ENCODE measurements around the gene FAM186B.

FAM186B gene

DNA sequence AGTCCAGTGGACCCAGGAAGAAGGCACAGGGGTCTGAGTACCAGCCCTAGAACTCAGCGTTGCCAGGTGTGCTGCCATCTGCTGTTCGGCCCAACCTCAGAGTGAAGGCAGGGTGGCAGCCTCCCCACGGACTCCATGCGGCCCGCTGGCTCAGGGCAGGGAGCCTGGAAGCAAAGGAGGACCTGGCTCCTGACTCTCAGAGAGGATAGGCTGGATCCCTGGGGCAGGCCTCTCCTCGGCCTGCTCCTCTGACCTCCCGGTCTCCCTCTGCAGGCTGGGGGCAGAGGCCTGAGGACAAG lies 47.6 kb downstream of the FAM186B start:
- ChIA-PET CTCF (interaction anchor here (0.5 kb wide), 1 partner anchor 41 kb away, joined by 3 read pairs; no protein-coding TSS in a partner anchor), POLR2A (interaction anchor here (0.8 to 2.9 kb wide), 2 partner anchors 9 to 23 kb away, joined by 3 to 12 read pairs; partner anchors contain the start of gene MCRS1)
- TF ChIP-seq ZNF384 (IDR thresholded peaks at IDR 0.05) (no peak), BHLHE40 (IDR thresholded peaks at IDR 0.05; ENCODE audit: borderline replicate concordance) (no peak), NFRKB (IDR thresholded peaks at IDR 0.05) (no peak), L3MBTL2 (conservative IDR thresholded peaks at IDR 0.05) (no peak), SUZ12 (IDR thresholded peaks at IDR 0.05) (no peak), HDGF (IDR thresholded peaks at IDR 0.05; ENCODE audit: borderline replicate concordance) (no peak)
- no peak for DNase-seq (ENCODE audit: extremely low spot score)

DNA sequence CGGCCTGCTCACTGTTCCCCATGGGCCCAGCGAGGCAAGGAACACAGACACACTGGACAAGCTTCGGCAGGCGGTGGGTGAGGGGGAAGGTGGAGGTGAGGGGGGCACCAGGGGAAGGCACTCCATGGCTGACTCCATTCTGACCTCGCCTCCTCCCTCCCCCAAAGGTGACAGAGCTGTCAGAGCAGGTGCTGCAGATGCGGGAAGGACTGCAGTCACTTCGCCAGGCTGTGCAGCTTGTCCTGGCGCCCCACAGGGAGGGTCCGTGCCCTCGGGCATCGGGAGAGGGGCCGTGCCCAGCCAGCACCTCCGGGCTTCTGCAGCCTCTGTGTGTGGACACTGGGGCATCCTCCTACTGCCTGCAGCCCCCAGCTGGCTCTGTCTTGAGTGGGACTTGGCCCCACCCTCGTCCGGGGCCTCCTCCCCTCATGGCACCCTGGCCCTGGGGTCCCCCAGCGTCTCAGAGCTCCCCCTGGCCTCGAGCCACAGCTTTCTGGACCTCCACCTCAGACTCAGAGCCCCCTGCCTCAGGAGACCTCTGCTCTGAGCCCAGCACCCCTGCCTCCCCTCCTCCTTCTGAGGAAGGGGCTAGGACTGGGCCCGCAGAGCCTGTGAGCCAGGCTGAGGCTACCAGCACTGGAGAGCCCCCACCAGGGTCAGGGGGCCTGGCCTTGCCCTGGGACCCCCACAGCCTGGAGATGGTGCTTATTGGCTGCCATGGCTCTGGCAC lies 48.1 kb downstream of the FAM186B start:
- no peak for DNase-seq (ENCODE audit: extremely low spot score)
- ChIA-PET POLR2A (interaction anchor here (1.1 to 2.9 kb wide), 2 partner anchors 8 to 10 kb away, joined by 3 to 12 read pairs; partner anchors contain the start of gene MCRS1), CTCF (no interaction called here)
- no peak for TF ChIP-seq FOXM1 (IDR thresholded peaks at IDR 0.05; ENCODE audit: borderline replicate concordance)
- TF ChIP-seq LEF1 (IDR thresholded peaks at IDR 0.05; ENCODE audit: borderline replicate concordance), result no peak
- no peak for TF ChIP-seq SP1 (IDR thresholded peaks at IDR 0.05)
- TF ChIP-seq BHLHE40 (IDR thresholded peaks at IDR 0.05; ENCODE audit: borderline replicate concordance), result no peak
- no peak for TF ChIP-seq L3MBTL2 (conservative IDR thresholded peaks at IDR 0.05)
- no peak for TF ChIP-seq ZNF384 (IDR thresholded peaks at IDR 0.05)
- TF ChIP-seq FOXK2 (IDR thresholded peaks at IDR 0.05), result no peak
- no peak for TF ChIP-seq ELF4 (IDR thresholded peaks at IDR 0.05)
- TF ChIP-seq HDGF (IDR thresholded peaks at IDR 0.05; ENCODE audit: borderline replicate concordance), result no peak
- no peak for TF ChIP-seq FOXA1 (IDR thresholded peaks at IDR 0.05)
- TF ChIP-seq, protein P1, sequence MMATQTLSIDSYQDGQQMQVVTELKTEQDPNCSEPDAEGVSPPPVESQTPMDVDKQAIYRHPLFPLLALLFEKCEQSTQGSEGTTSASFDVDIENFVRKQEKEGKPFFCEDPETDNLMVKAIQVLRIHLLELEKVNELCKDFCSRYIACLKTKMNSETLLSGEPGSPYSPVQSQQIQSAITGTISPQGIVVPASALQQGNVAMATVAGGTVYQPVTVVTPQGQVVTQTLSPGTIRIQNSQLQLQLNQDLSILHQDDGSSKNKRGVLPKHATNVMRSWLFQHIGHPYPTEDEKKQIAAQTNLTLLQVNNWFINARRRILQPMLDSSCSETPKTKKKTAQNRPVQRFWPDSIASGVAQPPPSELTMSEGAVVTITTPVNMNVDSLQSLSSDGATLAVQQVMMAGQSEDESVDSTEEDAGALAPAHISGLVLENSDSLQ (IDR thresholded peaks at IDR 0.05), result no peak
- TF ChIP-seq SUZ12 (IDR thresholded peaks at IDR 0.05), result no peak

DNA sequence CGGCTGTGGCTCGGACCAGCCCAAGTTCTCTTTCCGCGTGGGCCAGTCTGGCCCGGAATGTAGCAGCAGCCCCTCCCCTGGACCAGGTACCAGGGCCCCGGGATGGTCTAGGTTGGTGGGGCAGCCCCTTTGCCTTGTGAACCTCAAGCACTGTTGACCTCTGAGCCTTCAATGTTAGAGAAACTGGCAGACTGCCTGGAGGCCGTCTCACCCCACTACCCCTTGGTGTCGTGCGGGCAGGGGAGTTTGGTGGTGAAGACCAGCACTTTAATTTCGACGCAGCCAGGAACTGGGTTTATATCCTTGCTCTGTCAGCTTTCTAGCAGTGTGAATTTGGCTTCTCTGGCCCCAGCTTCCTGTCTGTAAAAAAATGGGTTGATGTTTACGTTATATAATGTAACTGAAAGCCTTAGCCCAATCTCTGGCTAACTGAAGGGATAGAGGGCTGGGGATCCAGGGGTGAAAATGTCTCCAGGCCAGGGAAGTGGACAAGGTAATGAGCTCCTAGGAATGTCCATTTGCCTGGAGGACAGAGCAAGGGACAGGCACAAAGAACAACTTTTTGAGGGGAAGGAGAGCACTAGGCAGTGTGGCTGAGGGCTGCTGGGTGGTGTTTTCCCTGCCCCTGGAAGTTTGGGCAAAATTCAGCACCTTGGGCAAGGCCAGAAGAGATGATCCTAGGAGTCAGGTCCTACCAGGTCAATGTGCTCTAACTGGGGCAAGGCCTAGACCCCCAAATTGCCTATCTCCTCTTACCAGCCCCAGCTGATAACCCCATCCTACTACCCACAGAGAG lies 48.9 kb downstream of the FAM186B start:
- CTCF ChIA-PET, result no interaction called here
- TF ChIP-seq, protein P1 (IDR thresholded peaks at IDR 0.05), result no peak
- TF ChIP-seq FOXM1 (IDR thresholded peaks at IDR 0.05; ENCODE audit: borderline replicate concordance) (no peak), ELF4 (IDR thresholded peaks at IDR 0.05) (no peak), HDGF (IDR thresholded peaks at IDR 0.05; ENCODE audit: borderline replicate concordance) (no peak), L3MBTL2 (conservative IDR thresholded peaks at IDR 0.05) (no peak), BHLHE40 (IDR thresholded peaks at IDR 0.05; ENCODE audit: borderline replicate concordance) (no peak), NFRKB (IDR thresholded peaks at IDR 0.05) (no peak), CTBP1 (IDR thresholded peaks at IDR 0.05; ENCODE audit: borderline replicate concordance) (no peak), FOXA1 (IDR thresholded peaks at IDR 0.05) (no peak), TARDBP (IDR thresholded peaks at IDR 0.05) (no peak), ZNF384 (IDR thresholded peaks at IDR 0.05) (no peak), FOXK2 (IDR thresholded peaks at IDR 0.05) (no peak), ARNT (IDR thresholded peaks at IDR 0.05) (no peak), SP1 (IDR thresholded peaks at IDR 0.05) (no peak), LEF1 (IDR thresholded peaks at IDR 0.05; ENCODE audit: borderline replicate concordance) (no peak), SUZ12 (IDR thresholded peaks at IDR 0.05) (no peak)
- POLR2A ChIA-PET, result interaction anchor here (1.1 to 2.9 kb wide), 2 partner anchors 9 to 11 kb away, joined by 3 to 12 read pairs; partner anchors contain the start of gene MCRS1
- DNase-seq (ENCODE audit: extremely low spot score), result no peak

DNA sequence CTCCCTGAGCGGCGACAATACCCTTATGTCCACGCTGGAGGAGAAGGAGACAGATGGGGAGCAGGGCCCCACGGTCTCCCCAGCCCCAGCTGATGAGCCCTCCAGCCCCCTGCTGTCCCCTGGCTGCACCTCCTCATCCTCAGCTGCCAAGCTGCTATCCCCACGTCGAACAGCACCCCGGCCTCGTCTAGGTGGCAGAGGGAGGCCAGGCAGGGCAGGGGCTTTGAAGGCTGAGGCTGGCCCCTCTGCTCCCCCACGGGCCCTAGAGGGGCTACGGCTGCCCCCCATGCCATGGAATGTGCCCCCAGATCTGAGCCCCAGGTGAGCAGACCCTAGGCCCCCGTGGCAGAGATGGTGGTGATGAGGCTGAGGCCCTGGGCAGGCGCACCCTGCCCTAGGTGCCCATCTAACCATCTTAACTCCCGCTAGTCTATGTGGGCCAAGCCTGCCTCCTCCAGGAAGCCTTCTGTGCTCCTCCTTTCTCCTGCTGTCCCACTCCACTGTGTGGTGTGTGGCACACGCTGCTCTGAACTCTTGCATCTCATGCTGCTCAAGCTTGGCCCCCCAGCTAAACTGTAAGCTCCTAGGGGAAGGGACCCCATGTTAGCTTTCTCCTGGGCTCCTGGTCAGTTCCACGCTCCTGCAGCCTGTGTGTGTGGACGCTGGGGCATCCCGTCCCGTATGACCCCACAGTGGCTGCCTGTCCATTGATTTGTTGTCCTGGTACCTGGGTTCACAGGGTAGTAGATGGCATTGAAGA lies 49.6 kb downstream of the FAM186B start:
- CTCF ChIA-PET, result interaction anchor here (3.1 kb wide), 1 partner anchor 25 kb away, joined by 10 read pairs; no protein-coding TSS in a partner anchor
- DNase-seq (ENCODE audit: extremely low spot score), result no peak
- TF ChIP-seq ZNF384 (IDR thresholded peaks at IDR 0.05), result no peak
- TF ChIP-seq BHLHE40 (IDR thresholded peaks at IDR 0.05; ENCODE audit: borderline replicate concordance), result no peak
- POLR2A ChIA-PET, result interaction anchor here (0.7 to 2.9 kb wide), 3 partner anchors 10 to 26 kb away, joined by 3 to 12 read pairs (median 3); partner anchors contain the start of gene MCRS1

DNA sequence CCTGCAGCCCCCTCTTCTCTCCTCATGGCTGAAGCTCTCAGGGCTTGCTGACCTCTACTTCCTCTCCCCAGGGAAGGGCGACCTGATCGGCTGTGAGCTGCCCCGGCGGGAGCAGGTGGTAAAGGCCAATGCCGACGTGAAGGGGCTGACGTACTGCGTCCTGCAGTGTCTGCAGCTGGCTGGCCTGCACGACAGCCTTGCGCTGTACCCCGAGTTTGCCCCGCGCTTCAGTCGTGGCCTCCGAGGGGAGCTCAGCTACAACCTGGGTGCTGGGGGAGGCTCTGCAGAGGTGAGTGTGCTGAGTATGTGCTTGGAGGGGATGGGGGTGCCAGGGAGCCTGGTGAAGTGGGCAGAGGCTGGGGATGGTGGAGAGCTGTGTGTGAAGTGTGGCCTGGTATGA lies 51.2 kb downstream of the FAM186B start:
- TF ChIP-seq HDGF (IDR thresholded peaks at IDR 0.05; ENCODE audit: borderline replicate concordance), result no peak
- TF ChIP-seq, protein P1 (IDR thresholded peaks at IDR 0.05), result no peak
- no peak for TF ChIP-seq LEF1 (IDR thresholded peaks at IDR 0.05; ENCODE audit: borderline replicate concordance)
- ChIA-PET POLR2A (interaction anchor here (0.8 to 2.1 kb wide), 3 partner anchors 9 to 188 kb away, joined by 3 to 7 read pairs (median 6); no protein-coding TSS in a partner anchor), CTCF (interaction anchor here (0.6 to 3.1 kb wide), 10 partner anchors 10 to 1056 kb away, joined by 3 to 10 read pairs (median 4); no protein-coding TSS in a partner anchor)
- no peak for DNase-seq (ENCODE audit: extremely low spot score)
